ENCODE measurements around the gene CAMK2A.

The CAMK2A gene

DNA sequence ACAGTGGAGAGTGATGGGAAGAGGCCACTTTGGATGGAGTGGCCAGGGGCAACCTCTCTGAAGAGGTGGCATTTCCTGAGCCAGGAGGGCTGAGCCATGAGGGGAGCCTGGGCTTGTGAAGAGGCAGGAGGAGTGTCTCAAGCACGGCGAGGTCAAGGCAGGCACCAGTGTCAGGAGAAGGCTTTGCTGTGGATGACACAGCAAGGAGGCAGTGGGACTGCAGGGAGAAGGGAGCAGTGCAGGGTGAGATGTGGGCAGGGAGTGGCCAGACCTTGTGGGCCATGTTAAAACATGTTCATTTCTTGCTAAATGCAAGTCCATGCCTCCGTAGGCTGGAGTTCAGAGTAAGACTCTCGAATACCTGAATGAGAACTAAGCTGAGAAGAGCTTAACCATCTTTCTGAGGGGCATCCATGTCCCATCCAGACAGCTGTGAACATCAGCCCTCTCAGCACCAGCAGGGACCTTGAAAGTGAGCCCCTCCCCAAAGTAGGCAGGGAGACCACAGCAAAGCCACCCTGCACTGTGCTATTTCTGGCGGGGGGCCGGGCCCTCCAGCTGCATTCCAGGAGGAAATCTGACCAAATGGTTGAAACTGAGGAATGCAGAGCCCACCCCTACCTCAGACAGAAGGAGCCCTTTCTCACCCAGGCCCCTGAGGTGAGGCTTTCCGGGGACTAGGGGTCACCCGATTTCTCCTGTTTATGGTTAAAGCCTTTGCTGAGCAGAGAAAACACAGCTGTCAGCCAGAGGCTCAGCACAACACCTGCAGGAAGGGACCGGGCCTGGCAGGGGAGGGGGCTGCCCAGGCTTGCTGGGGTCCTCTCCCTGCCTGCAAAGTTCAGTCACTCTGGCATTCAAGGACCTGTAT is 29.3 kb upstream of the CAMK2A start:
- H3K4me1 ChIP-seq (ENCODE audit: control insufficient read depth, insufficient read depth, low read length), result peaks cover 7% of the 10 kb centered on the region
- no peak overlapping the region for H3K4me3 ChIP-seq (ENCODE audit: low read depth, low read length)
- no peak for TF ChIP-seq ZNF223 (tag by site-specific recombination; IDR thresholded peaks at IDR 0.05)
- TF ChIP-seq ZNF37A (tag by site-specific recombination; IDR thresholded peaks at IDR 0.05), result no peak
- no peak for TF ChIP-seq ZNF10 (tag by site-specific recombination; IDR thresholded peaks at IDR 0.05)
- no peak for TF ChIP-seq ZNF324 (tag by site-specific recombination; IDR thresholded peaks at IDR 0.05)
- no peak for TF ChIP-seq KLF10 (tag by site-specific recombination; IDR thresholded peaks at IDR 0.05)
- POLR2A ChIA-PET, result interaction anchor here (0.5 to 1.3 kb wide), 2 partner anchors 24 to 148 kb away, joined by 5 to 7 read pairs; no protein-coding TSS in a partner anchor
- H3K27ac ChIP-seq (ENCODE audit: extremely low read depth, low read depth, low read length), result no peak overlapping the region
- CTCF ChIA-PET, result interaction anchor here (1.4 kb wide), 1 partner anchor 11 kb away, joined by 3 read pairs; no protein-coding TSS in a partner anchor
- no peaks in the 10 kb centered on the region for H3K36me3 ChIP-seq (ENCODE audit: control insufficient read depth in 2 of 2, insufficient read depth in 1 of 2, low read length in 2 of 2)
- H3K9me3 ChIP-seq (ENCODE audit: control insufficient read depth, insufficient read depth, low read depth, low read length), result no peaks in the 10 kb centered on the region

DNA sequence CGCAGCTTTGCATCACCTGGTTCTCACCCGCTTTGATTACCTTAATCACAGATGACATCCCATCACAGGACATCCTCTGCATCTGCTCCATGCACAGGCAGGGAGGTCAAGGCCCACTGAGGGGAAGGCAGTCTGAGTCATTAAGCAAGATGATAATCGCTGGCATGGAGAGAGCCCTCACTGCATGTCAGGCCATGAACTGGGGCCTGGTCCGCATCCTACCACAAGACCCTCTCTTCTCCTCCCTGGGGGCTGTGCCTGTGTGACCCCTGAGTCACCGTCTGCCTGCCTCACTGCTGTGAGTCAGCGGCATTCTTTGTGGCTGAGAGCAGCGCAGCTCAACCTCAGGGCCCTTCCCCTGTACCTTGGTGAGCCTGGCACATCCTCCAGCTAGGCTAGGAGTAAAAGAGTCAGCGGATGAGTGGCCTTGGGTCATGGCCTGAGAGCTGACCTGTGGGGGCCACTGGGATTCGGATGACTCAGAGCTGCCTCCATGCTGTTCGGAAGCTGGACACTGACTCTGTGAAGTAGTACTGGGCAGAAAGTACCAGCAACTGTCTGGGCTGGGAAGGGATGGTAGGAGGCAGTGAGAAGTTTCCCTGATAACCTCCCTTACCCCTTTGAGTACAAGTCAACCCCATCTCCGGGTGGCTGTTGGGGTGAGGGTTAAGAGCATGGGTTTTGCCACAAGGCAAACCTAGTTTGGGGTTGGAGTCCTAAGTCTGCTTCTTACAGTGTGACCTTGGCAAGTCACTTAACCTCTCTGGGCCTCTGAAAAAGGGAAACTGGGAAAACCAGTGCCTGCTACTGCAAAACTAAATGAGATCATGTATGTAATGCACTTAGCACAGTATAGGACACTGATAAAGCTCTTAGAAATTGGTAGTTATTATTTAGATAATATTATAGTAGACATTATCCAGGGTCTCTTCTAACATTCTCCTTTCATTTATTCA is 27.8 kb upstream of the CAMK2A start:
- CTCF ChIA-PET, result interaction anchor here (0.5 to 1.6 kb wide), 4 partner anchors 11 to 560 kb away, joined by 3 to 4 read pairs (median 3); no protein-coding TSS in a partner anchor
- Histone ChIP-seq H3K9me3 (ENCODE audit: control insufficient read depth, insufficient read depth, low read depth, low read length) (no peaks in the 10 kb centered on the region), H3K4me3 (ENCODE audit: low read depth, low read length) (no peak overlapping the region), H3K27ac (ENCODE audit: extremely low read depth, low read depth, low read length) (no peak overlapping the region), H3K4me1 (ENCODE audit: control insufficient read depth, insufficient read depth, low read length) (peaks cover 7% of the 10 kb centered on the region), H3K36me3 (ENCODE audit: control insufficient read depth in 2 of 2, insufficient read depth in 1 of 2, low read length in 2 of 2) (no peaks in the 10 kb centered on the region)
- POLR2A ChIA-PET, result interaction anchor here (0.8 kb wide), 1 partner anchor 26 kb away, joined by 4 read pairs; no protein-coding TSS in a partner anchor
- TF ChIP-seq SALL2 (tag by site-specific recombination; IDR thresholded peaks at IDR 0.05; ENCODE audit: borderline replicate concordance) (no peak), EGR2 (tag by site-specific recombination; IDR thresholded peaks at IDR 0.05; ENCODE audit: low read depth) (no peak), ZNF48 (tag by site-specific recombination; IDR thresholded peaks at IDR 0.05) (no peak), ZNF624 (tag by site-specific recombination; IDR thresholded peaks at IDR 0.05) (no peak), ZNF335 (tag by site-specific recombination; conservative IDR thresholded peaks at IDR 0.05) (peak; percentile 16; the same call in 1 of the 2 replicates), ZNF555 (tag by site-specific recombination; conservative IDR thresholded peaks at IDR 0.05) (no peak), ZNF664 (tag by site-specific recombination; IDR thresholded peaks at IDR 0.05) (no peak), ZNF660 (tag by site-specific recombination; IDR thresholded peaks at IDR 0.05) (0 out of 2 replicates have a peak, but pooled peaks have one; percentile 30), GLIS2 (tag by site-specific recombination; IDR thresholded peaks at IDR 0.05) (peak; percentile 61), SP7 (tag by site-specific recombination; IDR thresholded peaks at IDR 0.05) (peak; percentile 82), ZNF544 (tag by site-specific recombination; IDR thresholded peaks at IDR 0.05) (no peak), ZSCAN30 (tag by site-specific recombination; IDR thresholded peaks at IDR 0.05) (no peak), ZNF366 (tag by site-specific recombination; conservative IDR thresholded peaks at IDR 0.05) (peak; percentile 72), MYNN (tag by site-specific recombination; IDR thresholded peaks at IDR 0.05; ENCODE audit: borderline replicate concordance) (no peak), ZIC2 (tag by site-specific recombination; IDR thresholded peaks at IDR 0.05) (0 out of 2 replicates have a peak, but pooled peaks have one; percentile 15), ZFP37 (tag by site-specific recombination; IDR thresholded peaks at IDR 0.05) (peak; percentile 57; the same call in 1 of the 2 replicates), ZNF10 (tag by site-specific recombination; IDR thresholded peaks at IDR 0.05) (0 out of 2 replicates have a peak, but pooled peaks have one; percentile 15)
- TF ChIP-seq, protein P1, sequence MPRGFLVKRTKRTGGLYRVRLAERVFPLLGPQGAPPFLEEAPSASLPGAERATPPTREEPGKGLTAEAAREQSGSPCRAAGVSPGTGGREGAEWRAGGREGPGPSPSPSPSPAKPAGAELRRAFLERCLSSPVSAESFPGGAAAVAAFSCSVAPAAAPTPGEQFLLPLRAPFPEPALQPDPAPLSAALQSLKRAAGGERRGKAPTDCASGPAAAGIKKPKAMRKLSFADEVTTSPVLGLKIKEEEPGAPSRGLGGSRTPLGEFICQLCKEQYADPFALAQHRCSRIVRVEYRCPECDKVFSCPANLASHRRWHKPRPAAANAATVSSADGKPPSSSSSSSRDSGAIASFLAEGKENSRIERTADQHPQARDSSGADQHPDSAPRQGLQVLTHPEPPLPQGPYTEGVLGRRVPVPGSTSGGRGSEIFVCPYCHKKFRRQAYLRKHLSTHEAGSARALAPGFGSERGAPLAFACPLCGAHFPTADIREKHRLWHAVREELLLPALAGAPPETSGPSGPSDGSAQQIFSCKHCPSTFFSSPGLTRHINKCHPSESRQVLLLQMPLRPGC (tag by site-specific recombination; IDR thresholded peaks at IDR 0.05), result peak; percentile 72; the same call in 1 of the 2 replicates
- TF ChIP-seq, protein P2, sequence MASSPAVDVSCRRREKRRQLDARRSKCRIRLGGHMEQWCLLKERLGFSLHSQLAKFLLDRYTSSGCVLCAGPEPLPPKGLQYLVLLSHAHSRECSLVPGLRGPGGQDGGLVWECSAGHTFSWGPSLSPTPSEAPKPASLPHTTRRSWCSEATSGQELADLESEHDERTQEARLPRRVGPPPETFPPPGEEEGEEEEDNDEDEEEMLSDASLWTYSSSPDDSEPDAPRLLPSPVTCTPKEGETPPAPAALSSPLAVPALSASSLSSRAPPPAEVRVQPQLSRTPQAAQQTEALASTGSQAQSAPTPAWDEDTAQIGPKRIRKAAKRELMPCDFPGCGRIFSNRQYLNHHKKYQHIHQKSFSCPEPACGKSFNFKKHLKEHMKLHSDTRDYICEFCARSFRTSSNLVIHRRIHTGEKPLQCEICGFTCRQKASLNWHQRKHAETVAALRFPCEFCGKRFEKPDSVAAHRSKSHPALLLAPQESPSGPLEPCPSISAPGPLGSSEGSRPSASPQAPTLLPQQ (tag by site-specific recombination; IDR thresholded peaks at IDR 0.05), result no peak
- TF ChIP-seq, protein P3, sequence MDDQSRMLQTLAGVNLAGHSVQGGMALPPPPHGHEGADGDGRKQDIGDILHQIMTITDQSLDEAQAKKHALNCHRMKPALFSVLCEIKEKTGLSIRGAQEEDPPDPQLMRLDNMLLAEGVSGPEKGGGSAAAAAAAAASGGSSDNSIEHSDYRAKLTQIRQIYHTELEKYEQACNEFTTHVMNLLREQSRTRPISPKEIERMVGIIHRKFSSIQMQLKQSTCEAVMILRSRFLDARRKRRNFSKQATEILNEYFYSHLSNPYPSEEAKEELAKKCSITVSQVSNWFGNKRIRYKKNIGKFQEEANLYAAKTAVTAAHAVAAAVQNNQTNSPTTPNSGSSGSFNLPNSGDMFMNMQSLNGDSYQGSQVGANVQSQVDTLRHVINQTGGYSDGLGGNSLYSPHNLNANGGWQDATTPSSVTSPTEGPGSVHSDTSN (CRISPR knock-in tag; IDR thresholded peaks at IDR 0.05), result no peak
- TF ChIP-seq, protein P4, sequence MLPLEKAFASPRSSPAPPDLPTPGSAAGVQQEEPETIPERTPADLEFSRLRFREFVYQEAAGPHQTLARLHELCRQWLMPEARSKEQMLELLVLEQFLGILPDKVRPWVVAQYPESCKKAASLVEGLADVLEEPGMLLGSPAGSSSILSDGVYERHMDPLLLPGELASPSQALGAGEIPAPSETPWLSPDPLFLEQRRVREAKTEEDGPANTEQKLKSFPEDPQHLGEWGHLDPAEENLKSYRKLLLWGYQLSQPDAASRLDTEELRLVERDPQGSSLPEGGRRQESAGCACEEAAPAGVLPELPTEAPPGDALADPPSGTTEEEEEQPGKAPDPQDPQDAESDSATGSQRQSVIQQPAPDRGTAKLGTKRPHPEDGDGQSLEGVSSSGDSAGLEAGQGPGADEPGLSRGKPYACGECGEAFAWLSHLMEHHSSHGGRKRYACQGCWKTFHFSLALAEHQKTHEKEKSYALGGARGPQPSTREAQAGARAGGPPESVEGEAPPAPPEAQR (tag by site-specific recombination; IDR thresholded peaks at IDR 0.05), result no peak

All from HEK293 (cell line).